ENCODE measurements around the gene RAP1GAP.

- no peak for TF ChIP-seq CTCF (IDR thresholded peaks at IDR 0.05)
- TF ChIP-seq POLR2A (IDR thresholded peaks at IDR 0.05) = no peak
- no peak for TF ChIP-seq POLR2AphosphoS5 (IDR thresholded peaks at IDR 0.05; ENCODE audit: insufficient read depth in 1 of 2, low read depth in 1 of 2)
These were observed 18.8 kb downstream of the RAP1GAP start for GRCh38 chr1:21650400-21650799.

Measured in vagina (tissue), 2 donors.